NCI-H526 (cell line): ENCODE data around the gene SLCO2A1.
"Not testable (repeated sequence)": the region's sequence is repeated elsewhere in the genome, so short reads cannot be mapped to it uniquely, and the experiment has no call there.

Source experiments
- DNase-seq, 2 experiments: peaks; one replicate each; lab custom pipeline; 2025; lab: John Stamatoyannopoulos, UW

SLCO2A1 gene

DNA sequence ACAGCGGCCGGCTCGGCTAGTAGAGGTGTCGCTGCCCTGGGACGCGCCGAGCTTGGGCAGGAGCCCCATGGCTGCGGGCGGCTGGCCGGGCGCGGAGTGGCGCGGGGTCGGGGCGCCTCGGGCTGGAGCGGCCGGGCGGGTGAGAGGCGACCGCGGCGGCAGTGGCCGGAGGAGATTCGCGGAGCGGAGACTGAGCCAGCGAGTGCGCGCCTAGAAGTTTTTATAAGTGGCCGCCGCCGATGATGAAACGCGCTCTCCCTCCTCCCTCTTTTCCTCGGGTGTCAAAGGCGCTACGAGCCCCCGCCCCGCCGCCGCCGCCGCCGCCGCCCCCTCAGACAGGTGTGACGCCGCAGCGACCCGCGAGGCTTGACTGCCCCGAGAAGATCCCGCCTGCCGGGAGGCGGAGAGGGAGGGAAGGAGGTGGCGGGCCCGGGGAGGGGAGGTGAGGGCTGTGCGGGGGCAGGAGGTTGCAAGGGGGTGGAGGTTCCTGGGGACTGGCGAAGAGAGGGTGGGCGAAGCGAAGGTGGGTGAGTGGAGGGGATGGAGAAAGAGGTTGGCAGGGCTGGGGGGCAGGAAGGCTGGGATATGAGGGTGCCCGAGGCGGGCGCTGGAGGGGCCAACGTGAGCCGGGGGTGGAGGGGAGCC is at the start of gene SLCO2A1:
Gene SLCO2A1 (minus strand): TSS at position 192 of the 645 bp plus-strand sequence. CDS start 123 bp downstream, at position 69.
- DNase-seq = peak; percentile 15 to 77

DNA sequence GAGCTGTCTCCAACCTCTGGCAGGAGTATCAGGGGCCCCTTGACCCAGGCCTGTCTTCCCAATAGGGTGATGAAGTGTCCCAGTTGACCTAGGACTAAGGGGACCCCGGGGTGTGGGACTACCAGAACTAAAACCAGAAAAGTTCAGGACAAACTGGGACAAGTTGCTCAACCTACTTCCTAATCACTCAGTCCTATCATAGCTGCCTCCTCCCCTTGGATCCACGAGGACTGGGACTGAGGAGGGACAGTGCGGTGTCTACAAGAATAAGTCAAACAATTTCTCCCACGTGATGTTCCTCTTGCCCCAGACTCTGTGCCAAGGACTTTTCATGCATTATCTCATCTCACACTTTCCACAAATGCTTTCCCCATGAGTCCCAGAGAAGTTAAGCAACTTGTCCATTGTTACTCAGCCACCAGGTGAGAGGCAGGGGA is 49.4 kb upstream of the SLCO2A1 start:
- DNase-seq = no peak

DNA sequence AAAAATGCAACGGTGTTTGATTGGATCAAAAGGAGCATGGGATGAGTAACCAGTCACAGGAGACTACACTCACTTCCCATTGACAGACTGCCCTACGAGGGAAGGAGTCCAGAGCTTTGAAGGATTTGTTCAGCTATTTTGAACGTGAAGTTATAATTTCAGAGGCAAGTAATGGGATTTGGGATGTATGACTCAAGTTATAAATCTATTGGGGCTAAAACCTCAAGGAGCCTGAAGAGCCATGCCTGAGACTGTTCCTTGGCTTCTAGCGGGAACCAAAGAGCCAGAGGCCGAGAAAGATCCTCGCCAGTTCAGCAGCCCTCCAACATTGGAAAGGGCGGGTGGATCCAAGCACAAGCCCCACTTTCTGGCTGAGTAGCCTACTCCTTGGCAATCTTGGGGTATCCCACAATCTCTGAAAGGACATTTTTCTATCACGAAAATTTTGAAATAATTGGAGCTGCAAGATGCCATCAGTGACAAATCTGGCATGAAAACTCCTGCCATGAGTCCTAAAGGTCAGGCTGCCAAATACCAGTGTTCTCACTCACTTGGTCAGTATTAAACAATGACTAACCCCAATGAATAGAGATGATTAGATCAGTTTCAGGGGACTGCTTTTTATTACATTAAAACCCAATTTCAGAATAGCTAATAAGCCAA is 48.6 kb upstream of the SLCO2A1 start:
- no peak for DNase-seq

DNA sequence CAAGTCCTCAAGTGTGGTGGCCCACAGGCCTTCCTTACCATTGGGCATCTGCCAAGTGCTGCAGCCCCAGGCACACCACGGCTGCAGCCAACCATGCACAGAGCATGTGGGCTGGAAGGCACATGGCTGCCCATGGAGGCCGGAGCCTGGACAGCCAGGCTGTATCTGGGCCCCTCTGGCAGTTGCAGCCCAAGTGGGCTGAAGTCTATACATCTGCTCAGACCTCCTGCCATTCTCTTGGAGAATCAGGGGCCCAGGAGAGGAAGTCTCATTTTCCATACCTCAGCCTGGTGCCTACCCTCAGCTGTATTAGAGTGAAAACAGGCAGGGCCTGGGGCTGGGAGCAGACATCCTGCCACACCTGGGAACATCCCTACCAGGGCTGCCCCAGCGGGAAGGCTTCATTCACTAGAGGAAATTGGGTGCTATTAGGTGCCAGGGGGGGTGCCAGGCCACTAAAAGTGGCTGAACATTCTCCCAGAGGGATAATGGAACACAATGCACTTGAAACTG is 48.0 kb upstream of the SLCO2A1 start:
- no peak for DNase-seq

DNA sequence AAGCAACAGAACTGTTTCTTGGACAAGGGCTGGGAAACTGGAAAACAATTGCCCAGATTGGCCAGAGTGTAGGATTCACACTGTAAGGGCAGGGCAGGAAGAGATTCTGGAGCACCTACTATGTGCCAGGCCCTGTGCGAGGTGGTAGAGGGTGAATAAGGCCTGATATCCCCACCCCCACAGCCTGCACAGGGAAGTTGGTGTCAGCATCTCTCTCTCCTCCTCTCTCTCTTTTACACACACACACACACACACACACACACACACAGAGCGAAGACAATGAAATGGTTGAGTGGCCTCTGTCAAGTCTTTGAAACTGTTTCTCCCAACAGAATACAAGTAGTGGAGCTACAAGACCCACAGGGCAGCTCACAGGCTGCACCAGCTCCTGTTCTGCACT is 47.1 kb upstream of the SLCO2A1 start:
- no peak for DNase-seq

DNA sequence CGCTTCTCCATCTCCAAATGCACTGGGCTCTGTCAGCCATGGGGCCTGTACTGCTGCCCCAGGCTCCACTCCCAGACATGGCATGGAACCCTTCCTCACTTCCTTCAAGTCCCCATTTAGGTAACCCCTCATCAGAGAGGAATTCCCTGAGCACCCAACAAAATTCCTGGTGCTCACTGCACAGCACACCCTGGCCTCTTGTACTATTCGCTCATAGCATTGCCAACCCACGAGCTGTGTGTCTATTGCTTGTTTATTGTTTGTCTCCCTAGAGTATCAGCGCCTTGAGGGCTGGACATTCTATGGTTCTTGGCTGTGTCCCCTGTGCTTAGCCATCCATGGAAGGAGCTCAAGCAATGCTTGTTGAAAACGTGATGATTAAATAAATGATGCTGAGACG is 46.1 kb upstream of the SLCO2A1 start:
- no peak for DNase-seq

DNA sequence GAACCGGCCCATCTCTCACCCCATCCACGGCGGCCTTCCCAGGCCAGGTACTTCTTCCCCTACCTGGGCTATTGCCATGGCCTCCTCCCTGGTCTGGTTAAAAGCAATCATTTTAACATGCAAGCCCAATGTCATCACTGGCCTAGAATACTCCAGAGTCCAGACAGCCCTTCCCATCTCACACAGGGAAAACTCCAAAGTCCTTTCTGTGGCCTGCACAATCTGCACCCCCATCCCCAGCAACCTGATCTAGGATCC is 45.8 kb upstream of the SLCO2A1 start:
- DNase-seq = no peak

DNA sequence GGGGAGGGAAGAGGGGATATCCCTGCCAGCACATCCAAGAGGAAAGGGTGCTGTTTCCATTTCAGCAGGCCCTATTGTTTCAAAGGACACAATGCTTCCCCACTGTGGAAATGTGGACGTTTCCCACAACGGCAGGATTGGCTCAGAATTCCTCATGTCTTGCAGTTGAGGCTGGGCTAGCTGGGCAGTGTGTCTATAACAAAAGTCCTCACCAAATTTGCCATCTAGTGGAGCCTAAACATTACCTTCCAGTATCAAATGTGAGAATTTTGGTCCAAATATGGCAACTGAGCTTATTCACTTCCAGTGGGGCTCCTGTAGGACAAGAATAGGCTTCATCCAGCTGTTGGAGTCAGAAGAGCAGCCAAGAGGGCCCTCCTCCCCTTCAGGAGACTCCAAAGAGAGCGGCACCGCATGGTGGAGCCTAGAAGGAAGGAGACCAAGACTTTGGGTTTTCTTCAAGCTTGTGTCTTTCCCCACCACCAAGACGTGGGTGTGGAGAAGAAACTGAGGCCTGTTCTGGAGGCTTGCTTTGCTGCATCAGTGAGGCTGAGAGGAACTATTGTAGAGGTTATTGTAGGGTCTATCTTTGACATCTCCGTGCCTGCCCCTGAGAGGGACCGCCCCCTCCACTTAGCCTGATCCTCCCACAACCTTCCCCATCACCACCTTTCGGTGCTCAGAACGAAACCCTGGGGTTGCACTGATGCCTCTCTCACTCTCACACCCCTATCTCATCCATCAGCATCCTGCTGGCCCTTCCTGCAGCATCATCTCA is 45.3 kb upstream of the SLCO2A1 start:
- no peak for DNase-seq

DNA sequence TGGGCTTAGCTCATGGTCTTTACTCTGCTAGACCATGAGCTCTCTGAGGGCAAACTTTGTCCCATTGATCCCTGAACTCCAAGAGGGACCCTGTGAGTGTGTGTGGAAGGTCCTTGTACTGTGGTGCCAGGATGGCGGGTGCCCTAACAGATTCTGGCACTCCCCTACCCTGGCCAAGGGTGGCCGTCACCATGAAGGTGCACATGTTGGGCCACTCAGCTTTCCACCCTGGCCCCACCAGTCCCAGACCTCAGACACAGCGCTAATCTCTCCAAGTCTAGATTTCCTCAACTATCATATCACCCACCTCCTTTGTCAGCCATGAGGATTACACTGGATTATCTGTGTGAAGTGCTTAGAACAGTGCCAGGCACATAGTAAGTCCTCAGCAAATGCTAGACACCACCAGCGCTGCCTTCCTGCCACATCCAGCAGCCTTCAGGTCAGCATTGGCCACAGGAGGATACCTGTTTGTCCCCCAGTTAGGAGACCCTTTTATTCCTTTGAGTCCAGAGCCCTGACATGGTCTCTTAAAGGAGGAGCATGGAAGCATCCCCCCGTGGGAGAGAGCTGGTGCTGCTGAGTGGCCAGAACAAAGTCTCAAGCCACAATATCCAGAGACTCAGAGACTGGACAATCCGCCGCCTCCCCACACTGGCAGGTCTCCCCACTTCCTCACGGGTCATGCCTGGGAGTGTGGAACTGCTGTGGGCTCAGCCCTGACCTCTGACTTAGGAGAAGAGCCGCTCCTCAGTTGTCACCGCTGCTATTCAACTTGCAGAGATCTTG is 44.5 kb upstream of the SLCO2A1 start:
- no peak for DNase-seq

DNA sequence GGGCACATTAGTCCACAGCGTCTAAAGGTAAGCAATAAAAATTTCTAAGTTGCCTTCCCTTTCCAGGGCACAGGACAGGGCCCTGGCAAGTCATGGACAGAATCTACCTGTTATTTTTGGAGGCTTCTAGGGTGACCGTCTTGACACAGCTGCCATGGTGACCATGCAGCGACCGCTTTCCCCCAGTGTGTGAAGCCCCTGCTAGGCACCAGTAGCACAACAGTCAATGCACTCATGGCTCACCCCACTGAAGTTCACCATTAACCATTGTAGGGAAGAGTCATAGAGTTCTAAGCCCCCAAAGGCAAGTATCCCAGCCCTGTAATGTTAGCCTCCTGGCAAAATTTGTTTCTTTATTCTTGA is 43.8 kb upstream of the SLCO2A1 start:
- DNase-seq = no peak

DNA sequence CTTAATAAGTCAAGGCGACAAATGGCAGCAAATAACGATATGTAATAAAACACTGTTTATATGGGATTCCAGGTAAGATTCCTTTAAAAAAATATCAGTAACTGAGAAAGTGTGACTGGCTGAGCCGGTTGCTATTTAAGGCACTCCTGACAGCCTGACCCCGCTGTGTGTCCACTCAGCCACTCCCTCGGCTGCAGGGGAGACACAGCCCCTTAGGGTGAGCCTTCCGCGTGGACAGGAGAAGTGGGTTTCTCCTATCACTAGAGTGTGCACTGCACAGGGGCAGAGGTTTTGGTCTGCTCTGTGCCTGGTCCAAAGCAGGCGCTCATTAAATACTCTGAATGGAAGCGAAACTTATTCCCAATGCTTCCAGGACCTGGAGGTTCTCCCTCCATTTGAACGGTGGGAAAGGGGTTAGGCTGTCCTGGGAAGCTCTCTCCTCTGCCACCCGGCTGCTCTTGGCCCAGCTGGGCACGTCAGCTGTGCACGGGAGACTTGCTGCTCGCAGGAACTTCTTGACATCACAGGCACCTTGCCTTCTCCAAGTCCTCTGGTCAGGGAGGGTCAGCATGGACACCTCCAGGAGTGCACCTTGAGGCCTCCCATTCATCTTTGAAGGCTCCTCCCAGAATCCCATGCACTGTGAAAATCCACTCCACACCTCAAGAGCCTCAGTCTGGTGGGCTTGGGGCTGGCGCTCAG is 43.3 kb upstream of the SLCO2A1 start:
- DNase-seq = no peak

DNA sequence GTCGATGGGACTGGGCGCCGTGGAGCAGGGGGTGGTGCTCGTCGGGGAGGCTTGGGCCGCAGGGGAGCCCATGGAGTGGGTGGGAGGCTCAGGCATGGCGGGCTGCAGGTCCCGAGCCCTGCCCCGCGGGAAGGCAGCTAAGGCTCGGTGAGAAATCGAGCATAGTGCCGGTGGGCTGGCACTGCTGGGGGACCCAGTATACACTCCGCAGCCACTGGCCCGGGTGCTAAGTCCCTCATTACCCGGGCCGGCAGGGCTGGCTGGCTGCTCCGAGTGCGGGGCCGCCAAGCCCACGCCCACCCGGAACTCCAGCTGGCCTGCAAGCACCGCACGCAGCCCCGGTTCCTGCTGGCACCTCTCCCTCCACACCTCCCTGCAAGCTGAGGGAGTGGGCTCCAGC is 40.6 kb upstream of the SLCO2A1 start:
- not testable (repeated sequence) for DNase-seq

DNA sequence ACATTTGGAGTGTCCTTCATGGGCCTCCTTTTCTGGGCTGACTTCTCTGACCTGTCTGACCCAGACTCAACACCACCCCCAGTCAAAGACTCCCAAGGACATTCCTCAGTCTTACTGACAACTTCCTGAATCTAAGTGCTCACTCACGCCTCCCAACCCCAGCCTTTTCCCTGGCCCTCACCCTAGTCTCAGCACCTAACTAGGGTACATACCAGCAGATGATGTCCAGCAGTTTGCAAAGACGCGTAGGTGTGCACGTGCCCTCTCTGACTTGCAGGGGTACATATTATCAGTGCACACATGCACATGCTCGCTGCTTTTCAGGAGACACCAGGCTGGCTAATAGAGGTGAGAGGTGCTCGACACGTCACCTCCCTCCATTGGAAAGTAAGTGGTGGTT is 38.7 kb upstream of the SLCO2A1 start:
- DNase-seq = no peak

DNA sequence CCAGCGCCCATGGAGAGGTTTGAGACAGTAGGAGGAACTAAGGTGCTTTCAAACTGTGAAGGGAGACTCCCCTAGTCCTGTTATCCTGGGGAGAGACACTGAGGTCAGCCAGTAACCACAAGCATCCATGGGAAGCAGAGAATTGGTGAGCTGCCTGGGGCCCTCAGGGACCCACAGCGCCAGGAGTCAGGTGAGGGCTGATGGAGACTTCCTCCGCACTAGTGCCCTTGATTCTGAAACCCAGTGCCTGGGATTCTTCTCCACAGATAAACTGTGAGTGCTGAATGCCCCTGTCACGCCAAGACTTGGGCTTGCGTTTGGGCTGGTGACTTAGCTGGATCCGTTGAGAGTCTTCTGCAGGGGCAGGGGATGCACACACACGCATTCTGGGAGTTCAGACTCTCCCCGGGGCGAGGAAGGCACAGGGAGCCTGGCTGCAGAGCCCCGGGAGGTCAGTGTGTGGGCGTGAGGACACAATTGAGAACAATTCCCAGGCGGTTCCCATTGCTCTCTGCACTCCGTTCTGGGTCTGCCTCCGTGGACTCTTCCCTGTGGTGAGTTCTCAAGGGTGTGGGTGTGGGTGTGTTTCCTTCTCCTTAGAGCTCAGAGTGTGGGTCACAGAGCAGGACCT is 37.9 kb upstream of the SLCO2A1 start:
- DNase-seq = no peak

DNA sequence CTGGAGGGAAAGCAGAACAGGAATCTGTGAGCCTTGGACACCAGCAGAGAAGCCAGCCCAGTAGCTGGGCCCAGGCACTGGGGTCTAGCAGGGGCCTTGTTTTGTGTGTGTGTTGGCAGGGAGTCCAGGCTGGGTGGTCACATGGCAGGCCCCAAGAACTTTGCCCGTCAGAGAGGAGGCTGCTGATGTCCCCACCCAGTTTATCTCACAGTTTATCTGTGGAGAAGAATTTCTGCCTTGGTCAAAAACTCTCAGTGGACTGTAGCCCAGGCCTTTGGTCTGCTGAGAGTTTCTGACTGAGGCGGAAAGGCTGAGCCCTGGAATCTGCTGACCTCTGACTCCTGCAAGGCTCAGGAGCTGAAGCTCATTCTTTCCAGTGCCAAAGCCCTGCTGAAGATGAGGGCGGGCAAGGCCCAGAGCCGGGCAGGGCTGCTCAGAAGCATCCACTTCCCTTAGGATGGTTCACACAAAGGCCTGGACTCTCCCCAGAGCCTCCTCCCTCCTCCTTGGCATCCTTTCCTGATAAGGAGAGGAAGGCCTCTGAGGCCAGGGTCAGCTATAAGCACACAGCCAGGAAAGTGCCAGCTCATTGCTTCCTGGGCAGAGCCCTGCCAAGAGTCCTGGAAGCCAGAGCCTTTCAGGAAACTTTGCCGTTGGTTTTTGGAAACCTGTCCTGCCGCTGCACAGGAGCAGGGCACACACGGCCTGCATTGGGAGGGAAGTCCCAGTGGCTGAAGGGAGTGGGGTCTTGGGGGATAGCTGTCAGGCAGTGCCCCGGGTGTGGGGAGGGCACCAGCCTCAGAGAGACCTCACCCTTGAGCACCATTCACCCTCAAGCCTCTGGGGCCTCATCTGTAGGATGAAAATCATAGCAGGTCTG is 37.2 kb upstream of the SLCO2A1 start:
- DNase-seq = no peak

DNA sequence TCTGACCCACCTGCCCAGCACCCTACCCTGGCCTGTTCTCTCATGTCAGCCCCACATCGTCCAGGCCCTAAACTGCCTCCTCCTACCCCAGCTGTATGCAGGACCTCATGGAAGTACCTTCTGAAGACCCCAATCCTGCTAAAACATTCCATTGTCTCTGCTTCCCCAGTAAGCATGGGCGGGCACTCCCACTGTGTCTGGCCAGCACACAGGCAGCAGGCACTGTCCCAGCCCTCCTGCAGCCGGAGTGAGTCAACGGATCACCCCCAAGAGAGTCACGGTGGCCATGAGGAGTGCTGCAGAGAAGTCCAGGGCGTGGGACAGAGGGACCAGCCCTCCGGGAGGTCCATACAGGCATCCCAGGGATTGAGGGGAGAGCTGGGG is 36.4 kb upstream of the SLCO2A1 start:
- DNase-seq = no peak

DNA sequence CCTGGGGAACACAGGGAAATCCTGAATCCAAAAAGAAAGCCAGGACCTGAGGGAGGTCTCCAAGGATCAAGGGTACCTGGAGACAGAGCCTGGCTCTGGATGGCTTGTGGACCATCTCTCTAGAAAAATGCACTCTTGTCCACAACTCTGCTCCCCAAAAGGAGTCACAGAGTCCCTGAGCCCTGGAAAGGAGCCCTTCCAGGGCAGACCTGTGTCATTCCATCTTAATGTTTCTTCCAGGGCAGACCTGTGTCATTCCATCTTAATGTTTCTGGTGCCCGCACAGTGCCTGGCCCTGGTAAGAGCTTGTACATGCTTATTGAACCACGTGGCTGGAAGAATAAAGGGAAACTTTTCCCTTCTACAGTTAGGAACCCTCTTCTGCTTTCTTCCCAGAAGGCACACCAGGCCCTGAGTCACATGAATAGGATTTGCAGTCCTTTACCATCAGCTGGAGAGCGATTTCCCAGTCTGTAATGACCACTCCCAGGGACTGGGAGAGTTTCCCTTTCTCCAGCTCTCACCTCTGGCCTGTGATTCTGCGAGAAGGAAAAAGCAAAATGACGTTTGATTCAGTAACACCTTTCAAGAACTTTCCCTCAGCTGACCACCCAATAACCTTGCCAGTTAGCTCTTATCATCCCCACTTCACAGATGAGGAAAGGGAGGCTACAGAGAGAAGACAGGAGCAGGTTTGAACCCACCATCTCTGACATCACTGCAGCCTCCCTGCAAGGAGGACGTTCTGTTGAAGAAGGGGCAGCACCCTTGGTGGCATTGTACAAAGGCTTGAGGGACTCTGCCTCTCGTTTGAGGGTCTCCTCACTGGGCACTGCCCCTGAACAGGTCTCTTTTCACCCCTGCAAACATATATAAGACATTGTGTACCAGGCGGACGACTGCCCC is 35.8 kb upstream of the SLCO2A1 start:
- DNase-seq = no peak

DNA sequence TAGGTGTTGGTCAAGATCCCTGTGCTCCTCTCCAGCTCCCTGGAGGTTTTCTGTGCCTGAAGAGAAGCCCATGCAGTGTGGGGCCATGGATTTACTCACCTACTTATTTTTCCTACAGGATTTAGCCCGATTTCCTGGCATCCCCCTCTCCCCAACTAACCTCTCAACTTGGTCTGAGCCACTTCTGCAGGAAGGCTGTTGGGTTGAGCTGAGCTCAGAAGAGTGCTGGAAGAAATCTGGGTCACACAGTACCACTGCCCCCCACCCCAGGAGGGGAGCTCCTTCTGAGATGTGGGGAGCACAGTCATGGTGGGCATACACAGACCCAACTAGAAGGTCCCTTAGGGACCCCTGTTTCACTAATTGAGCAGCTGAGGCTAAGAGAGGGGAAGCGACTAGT is 34.4 kb upstream of the SLCO2A1 start:
- DNase-seq = no peak

DNA sequence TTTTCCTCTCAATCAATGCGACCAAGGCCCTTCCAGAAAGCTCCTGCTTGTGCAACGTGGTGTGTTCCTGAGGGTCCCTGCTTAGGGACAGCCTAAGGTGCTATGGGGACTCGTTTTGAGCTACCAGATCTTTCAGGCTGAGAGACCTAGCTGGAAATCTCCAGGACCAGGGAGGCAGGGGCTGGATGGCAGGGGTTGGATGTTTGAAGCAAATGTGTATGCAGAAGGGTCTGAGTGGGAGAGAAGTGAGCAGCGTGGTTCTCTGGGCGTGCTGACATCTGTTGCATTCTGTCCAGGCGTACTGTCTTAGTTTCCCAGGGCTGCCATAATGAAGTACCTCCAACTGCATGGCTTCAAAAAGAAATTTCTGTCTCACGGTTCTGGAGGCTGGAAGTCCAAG is 31.7 kb upstream of the SLCO2A1 start:
- DNase-seq = no peak
